ENCODE data around the gene ADH7.

The ADH7 gene

GRCh38 chr4:99383399-99383798 is 51.7 kb downstream of the ADH7 start:
- Histone ChIP-seq H3K4me1 (ENCODE audit: insufficient read depth, poor library complexity, severe bottlenecking) (no peaks in the 10 kb centered on the region), H3K27me3 (ENCODE audit: insufficient read depth, poor library complexity, severe bottlenecking) (no peaks in the 10 kb centered on the region), H3K36me3 (ENCODE audit: low read depth) (no peaks in the 10 kb centered on the region), H3K4me3 (ENCODE audit: severe bottlenecking) (no peak overlapping the region), H3K27ac (ENCODE audit: poor library complexity, severe bottlenecking) (no peak overlapping the region), H3K9me3 (ENCODE audit: severe bottlenecking) (peaks cover 4% of the 10 kb centered on the region)
- DNase-seq (ENCODE audit: low spot score) (no peak), ATAC-seq (ENCODE audit: low read depth) (no peak)
- TF ChIP-seq CTCF (IDR thresholded peaks at IDR 0.05; ENCODE audit: poor library complexity, severe bottlenecking) = no peak

- DNase-seq (ENCODE audit: low spot score) (no peak), ATAC-seq (ENCODE audit: low read depth) (no peak)
- Histone ChIP-seq H3K36me3 (ENCODE audit: low read depth) (no peaks in the 10 kb centered on the region), H3K4me3 (ENCODE audit: severe bottlenecking) (no peak overlapping the region), H3K4me1 (ENCODE audit: insufficient read depth, poor library complexity, severe bottlenecking) (no peaks in the 10 kb centered on the region), H3K9me3 (ENCODE audit: severe bottlenecking) (peaks cover 4% of the 10 kb centered on the region), H3K27ac (ENCODE audit: poor library complexity, severe bottlenecking) (no peak overlapping the region), H3K27me3 (ENCODE audit: insufficient read depth, poor library complexity, severe bottlenecking) (no peaks in the 10 kb centered on the region)
- TF ChIP-seq CTCF (IDR thresholded peaks at IDR 0.05; ENCODE audit: poor library complexity, severe bottlenecking) = no peak
These were observed 52.3 kb downstream of the ADH7 start for GRCh38 chr4:99382745-99383360.

GRCh38 chr4:99381588-99382175 is 53.5 kb downstream of the ADH7 start:
- DNase-seq (ENCODE audit: low spot score) (no peak), ATAC-seq (ENCODE audit: low read depth) (no peak)
- no peak for TF ChIP-seq CTCF (IDR thresholded peaks at IDR 0.05; ENCODE audit: poor library complexity, severe bottlenecking)
- no peaks in the 10 kb centered on the region for H3K36me3 ChIP-seq (ENCODE audit: low read depth)
- peaks cover 4% of the 10 kb centered on the region for H3K9me3 ChIP-seq (ENCODE audit: severe bottlenecking)
- no peak overlapping the region for H3K27ac ChIP-seq (ENCODE audit: poor library complexity, severe bottlenecking)
- no peaks in the 10 kb centered on the region for H3K27me3 ChIP-seq (ENCODE audit: insufficient read depth, poor library complexity, severe bottlenecking)
- H3K4me3 ChIP-seq (ENCODE audit: severe bottlenecking) = no peak overlapping the region
- no peaks in the 10 kb centered on the region for H3K4me1 ChIP-seq (ENCODE audit: insufficient read depth, poor library complexity, severe bottlenecking)

GRCh38 chr4:99379571-99379970 is 55.6 kb downstream of the ADH7 start:
- no peaks in the 10 kb centered on the region for H3K4me1 ChIP-seq (ENCODE audit: insufficient read depth, poor library complexity, severe bottlenecking)
- peaks cover 4% of the 10 kb centered on the region for H3K9me3 ChIP-seq (ENCODE audit: severe bottlenecking)
- H3K27me3 ChIP-seq (ENCODE audit: insufficient read depth, poor library complexity, severe bottlenecking) = no peaks in the 10 kb centered on the region
- DNase-seq (ENCODE audit: low spot score) (no peak), ATAC-seq (ENCODE audit: low read depth) (no peak)
- no peaks in the 10 kb centered on the region for H3K36me3 ChIP-seq (ENCODE audit: low read depth)
- TF ChIP-seq CTCF (IDR thresholded peaks at IDR 0.05; ENCODE audit: poor library complexity, severe bottlenecking) = no peak
- H3K27ac ChIP-seq (ENCODE audit: poor library complexity, severe bottlenecking) = no peak overlapping the region
- H3K4me3 ChIP-seq (ENCODE audit: severe bottlenecking) = no peak overlapping the region

GRCh38 chr4:99378876-99379275 is 56.3 kb downstream of the ADH7 start:
- Histone ChIP-seq H3K27me3 (ENCODE audit: insufficient read depth, poor library complexity, severe bottlenecking) (no peaks in the 10 kb centered on the region), H3K4me1 (ENCODE audit: insufficient read depth, poor library complexity, severe bottlenecking) (no peaks in the 10 kb centered on the region), H3K27ac (ENCODE audit: poor library complexity, severe bottlenecking) (no peak overlapping the region), H3K36me3 (ENCODE audit: low read depth) (no peaks in the 10 kb centered on the region), H3K4me3 (ENCODE audit: severe bottlenecking) (no peak overlapping the region), H3K9me3 (ENCODE audit: severe bottlenecking) (peaks cover 4% of the 10 kb centered on the region)
- ATAC-seq (ENCODE audit: low read depth) (no peak), DNase-seq (ENCODE audit: low spot score) (no peak)
- TF ChIP-seq CTCF (IDR thresholded peaks at IDR 0.05; ENCODE audit: poor library complexity, severe bottlenecking) = no peak

Measured in RWPE2 (cell line).